NB4 (cell line): ENCODE data around the gene EBLN2.
A peak's percentile ranks its signal among the peaks of the same experiment; 100 is the strongest.

ENCODE experiments used
- MYC ChIP-seq: IDR thresholded peaks from 2 replicates; pipeline ENCODE4 v1.6.1; 2011; ENCODE audit warnings: low read depth, low read length
- POLR2A ChIP-seq: IDR thresholded peaks from 2 replicates; pipeline ENCODE4 v1.6.1; 2011; ENCODE audit warnings: mild to moderate bottlenecking; ENCODE audit not compliant: insufficient read length; ENCODE audit errors: extremely low read depth
- TF ChIP-seq, protein P1 (sequence below): IDR thresholded peaks from one replicate; pipeline ENCODE4 v1.5.1; 2012; ENCODE audit warnings: low read depth, low read length
- TF ChIP-seq, protein P2 (sequence below): IDR thresholded peaks from 2 replicates; pipeline ENCODE4 v1.6.1; 2011; ENCODE audit warnings: low read depth, low read length

DNA sequence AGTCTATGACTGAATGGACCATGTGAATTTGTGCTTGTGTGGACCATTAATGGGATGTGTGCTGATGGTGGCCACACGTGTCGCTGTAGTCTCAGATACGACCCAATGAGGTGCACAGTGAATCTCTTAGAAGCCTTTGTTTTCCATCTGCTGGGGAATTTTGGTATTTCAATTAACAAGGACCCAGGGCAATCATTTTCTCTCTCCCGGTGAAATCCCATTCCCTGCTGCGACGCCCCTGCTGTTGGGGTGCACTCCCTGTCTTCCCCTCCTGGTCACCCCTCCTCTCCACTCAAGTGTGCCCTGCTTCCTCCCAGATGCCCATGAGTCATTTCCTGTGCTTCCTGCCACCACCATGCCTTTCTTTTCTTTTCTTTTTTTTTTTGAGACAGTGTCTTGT lies 32.7 kb downstream of the EBLN2 start:
- TF ChIP-seq, protein P1, sequence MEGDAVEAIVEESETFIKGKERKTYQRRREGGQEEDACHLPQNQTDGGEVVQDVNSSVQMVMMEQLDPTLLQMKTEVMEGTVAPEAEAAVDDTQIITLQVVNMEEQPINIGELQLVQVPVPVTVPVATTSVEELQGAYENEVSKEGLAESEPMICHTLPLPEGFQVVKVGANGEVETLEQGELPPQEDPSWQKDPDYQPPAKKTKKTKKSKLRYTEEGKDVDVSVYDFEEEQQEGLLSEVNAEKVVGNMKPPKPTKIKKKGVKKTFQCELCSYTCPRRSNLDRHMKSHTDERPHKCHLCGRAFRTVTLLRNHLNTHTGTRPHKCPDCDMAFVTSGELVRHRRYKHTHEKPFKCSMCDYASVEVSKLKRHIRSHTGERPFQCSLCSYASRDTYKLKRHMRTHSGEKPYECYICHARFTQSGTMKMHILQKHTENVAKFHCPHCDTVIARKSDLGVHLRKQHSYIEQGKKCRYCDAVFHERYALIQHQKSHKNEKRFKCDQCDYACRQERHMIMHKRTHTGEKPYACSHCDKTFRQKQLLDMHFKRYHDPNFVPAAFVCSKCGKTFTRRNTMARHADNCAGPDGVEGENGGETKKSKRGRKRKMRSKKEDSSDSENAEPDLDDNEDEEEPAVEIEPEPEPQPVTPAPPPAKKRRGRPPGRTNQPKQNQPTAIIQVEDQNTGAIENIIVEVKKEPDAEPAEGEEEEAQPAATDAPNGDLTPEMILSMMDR: peak; percentile 54
- TF ChIP-seq POLR2A (no peak), MYC (peak; percentile 75)
- TF ChIP-seq, protein P2, sequence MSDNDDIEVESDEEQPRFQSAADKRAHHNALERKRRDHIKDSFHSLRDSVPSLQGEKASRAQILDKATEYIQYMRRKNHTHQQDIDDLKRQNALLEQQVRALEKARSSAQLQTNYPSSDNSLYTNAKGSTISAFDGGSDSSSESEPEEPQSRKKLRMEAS: peak; percentile 78
